ENCODE data around the gene TOR2A.

TOR2A gene

GRCh38 chr9:127694890-127695720, 40.0 kb downstream of the TOR2A start:
- Histone ChIP-seq H3K27ac (ENCODE audit: low read depth, low read length) (no peak overlapping the region), H3K79me2 (ENCODE audit: control insufficient read depth, insufficient read depth, low read length, unreplicated experiment) (no peaks in the 10 kb centered on the region), H2AFZ (ENCODE audit: low read length, unreplicated experiment) (no peak overlapping the region), H3K4me3 (ENCODE audit: low read depth, low read length) (no peak overlapping the region), H3K36me3 (ENCODE audit: insufficient read depth, low read length) (no peaks in the 10 kb centered on the region; the same call in 1 of the 2 replicates), H3K4me1 (ENCODE audit: control insufficient read depth, insufficient read depth, low read length, unreplicated experiment) (peaks cover 6% of the 10 kb centered on the region), H3K27me3 (ENCODE audit: insufficient read depth, low read length) (no peaks in the 10 kb centered on the region)

- Histone ChIP-seq H3K27me3 (ENCODE audit: insufficient read depth, low read length) (no peaks in the 10 kb centered on the region), H3K79me2 (ENCODE audit: control insufficient read depth, insufficient read depth, low read length, unreplicated experiment) (no peaks in the 10 kb centered on the region), H3K36me3 (ENCODE audit: insufficient read depth, low read length) (peaks cover 1% of the 10 kb centered on the region), H3K4me3 (ENCODE audit: low read depth, low read length) (no peak overlapping the region), H3K4me1 (ENCODE audit: control insufficient read depth, insufficient read depth, low read length, unreplicated experiment) (peaks cover 6% of the 10 kb centered on the region), H3K27ac (ENCODE audit: low read depth, low read length) (no peak overlapping the region), H2AFZ (ENCODE audit: low read length, unreplicated experiment) (no peak overlapping the region)
Observed at GRCh38 chr9:127693697-127694096, 41.4 kb downstream of the TOR2A start.

GRCh38 chr9:127693143-127693542, 42.0 kb downstream of the TOR2A start:
- no peak overlapping the region for H3K27ac ChIP-seq (ENCODE audit: low read depth, low read length)
- H2AFZ ChIP-seq (ENCODE audit: low read length, unreplicated experiment): no peak overlapping the region
- H3K79me2 ChIP-seq (ENCODE audit: control insufficient read depth, insufficient read depth, low read length, unreplicated experiment): no peaks in the 10 kb centered on the region
- no peaks in the 10 kb centered on the region for H3K27me3 ChIP-seq (ENCODE audit: insufficient read depth, low read length)
- no peak overlapping the region for H3K4me3 ChIP-seq (ENCODE audit: low read depth, low read length)
- H3K36me3 ChIP-seq (ENCODE audit: insufficient read depth, low read length): peaks cover 4% of the 10 kb centered on the region
- peaks cover 4% of the 10 kb centered on the region for H3K4me1 ChIP-seq (ENCODE audit: control insufficient read depth, insufficient read depth, low read length, unreplicated experiment)

GRCh38 chr9:127692071-127692470, 43.0 kb downstream of the TOR2A start:
- H2AFZ ChIP-seq (ENCODE audit: low read length, unreplicated experiment): no peak overlapping the region
- no peaks in the 10 kb centered on the region for H3K79me2 ChIP-seq (ENCODE audit: control insufficient read depth, insufficient read depth, low read length, unreplicated experiment)
- H3K4me1 ChIP-seq (ENCODE audit: control insufficient read depth, insufficient read depth, low read length, unreplicated experiment): peaks cover 4% of the 10 kb centered on the region
- H3K4me3 ChIP-seq (ENCODE audit: low read depth, low read length): no peak overlapping the region
- H3K27ac ChIP-seq (ENCODE audit: low read depth, low read length): no peak overlapping the region
- H3K27me3 ChIP-seq (ENCODE audit: insufficient read depth, low read length): no peaks in the 10 kb centered on the region
- peaks cover 4% of the 10 kb centered on the region for H3K36me3 ChIP-seq (ENCODE audit: insufficient read depth, low read length)

GRCh38 chr9:127690735-127691134, 44.4 kb downstream of the TOR2A start:
- H3K79me2 ChIP-seq (ENCODE audit: control insufficient read depth, insufficient read depth, low read length, unreplicated experiment): no peaks in the 10 kb centered on the region
- peaks cover 4% of the 10 kb centered on the region for H3K4me1 ChIP-seq (ENCODE audit: control insufficient read depth, insufficient read depth, low read length, unreplicated experiment)
- no peak overlapping the region for H3K27ac ChIP-seq (ENCODE audit: low read depth, low read length)
- peaks cover 9% of the 10 kb centered on the region for H3K36me3 ChIP-seq (ENCODE audit: insufficient read depth, low read length)
- H2AFZ ChIP-seq (ENCODE audit: low read length, unreplicated experiment): no peak overlapping the region
- no peaks in the 10 kb centered on the region for H3K27me3 ChIP-seq (ENCODE audit: insufficient read depth, low read length)
- H3K4me3 ChIP-seq (ENCODE audit: low read depth, low read length): no peak overlapping the region

- Histone ChIP-seq H2AFZ (ENCODE audit: low read length, unreplicated experiment) (no peak overlapping the region), H3K36me3 (ENCODE audit: insufficient read depth, low read length) (peaks cover 9% of the 10 kb centered on the region), H3K79me2 (ENCODE audit: control insufficient read depth, insufficient read depth, low read length, unreplicated experiment) (no peaks in the 10 kb centered on the region), H3K4me1 (ENCODE audit: control insufficient read depth, insufficient read depth, low read length, unreplicated experiment) (peaks cover 4% of the 10 kb centered on the region), H3K4me3 (ENCODE audit: low read depth, low read length) (no peak overlapping the region), H3K27ac (ENCODE audit: low read depth, low read length) (no peak overlapping the region), H3K27me3 (ENCODE audit: insufficient read depth, low read length) (no peaks in the 10 kb centered on the region)
Observed at GRCh38 chr9:127689329-127690000, 45.6 kb downstream of the TOR2A start.

GRCh38 chr9:127686461-127687393, 48.4 kb downstream of the TOR2A start:
- Histone ChIP-seq H3K36me3 (ENCODE audit: insufficient read depth, low read length) (peaks cover 13% of the 10 kb centered on the region), H3K79me2 (ENCODE audit: control insufficient read depth, insufficient read depth, low read length, unreplicated experiment) (no peaks in the 10 kb centered on the region), H3K4me1 (ENCODE audit: control insufficient read depth, insufficient read depth, low read length, unreplicated experiment) (peaks cover 10% of the 10 kb centered on the region), H3K27ac (ENCODE audit: low read depth, low read length) (no peak overlapping the region), H2AFZ (ENCODE audit: low read length, unreplicated experiment) (no peak overlapping the region), H3K4me3 (ENCODE audit: low read depth, low read length) (no peak overlapping the region), H3K27me3 (ENCODE audit: insufficient read depth, low read length) (no peaks in the 10 kb centered on the region)

- Histone ChIP-seq H3K27me3 (ENCODE audit: insufficient read depth, low read length) (no peaks in the 10 kb centered on the region), H2AFZ (ENCODE audit: low read length, unreplicated experiment) (no peak overlapping the region), H3K4me3 (ENCODE audit: low read depth, low read length) (no peak overlapping the region), H3K27ac (ENCODE audit: low read depth, low read length) (no peak overlapping the region), H3K36me3 (ENCODE audit: insufficient read depth, low read length) (peaks cover 13% of the 10 kb centered on the region), H3K4me1 (ENCODE audit: control insufficient read depth, insufficient read depth, low read length, unreplicated experiment) (peaks cover 10% of the 10 kb centered on the region), H3K79me2 (ENCODE audit: control insufficient read depth, insufficient read depth, low read length, unreplicated experiment) (no peaks in the 10 kb centered on the region)
Observed at GRCh38 chr9:127684576-127684975, 50.5 kb downstream of the TOR2A start.

- H3K36me3 ChIP-seq (ENCODE audit: insufficient read depth, low read length): peaks cover 12% of the 10 kb centered on the region
- H3K27me3 ChIP-seq (ENCODE audit: insufficient read depth, low read length): no peaks in the 10 kb centered on the region
Observed at GRCh38 chr9:127683723-127684122, 51.4 kb downstream of the TOR2A start.

GRCh38 chr9:127682351-127683136, 52.5 kb downstream of the TOR2A start:
- Histone ChIP-seq H3K79me2 (ENCODE audit: control insufficient read depth, insufficient read depth, low read length, unreplicated experiment) (no peaks in the 10 kb centered on the region), H3K27me3 (ENCODE audit: insufficient read depth, low read length) (no peaks in the 10 kb centered on the region), H3K4me1 (ENCODE audit: control insufficient read depth, insufficient read depth, low read length, unreplicated experiment) (peaks cover 10% of the 10 kb centered on the region), H3K36me3 (ENCODE audit: insufficient read depth, low read length) (peaks cover 12% of the 10 kb centered on the region; the same call in 1 of the 2 replicates), H2AFZ (ENCODE audit: low read length, unreplicated experiment) (no peak overlapping the region), H3K4me3 (ENCODE audit: low read depth, low read length) (no peak overlapping the region), H3K27ac (ENCODE audit: low read depth, low read length) (no peak overlapping the region)

More at GRCh38 chr9:127683723-127684122, 51.4 kb downstream of the TOR2A start:
- Histone ChIP-seq H3K4me1 (ENCODE audit: control insufficient read depth, insufficient read depth, low read length, unreplicated experiment) (peaks cover 10% of the 10 kb centered on the region), H2AFZ (ENCODE audit: low read length, unreplicated experiment) (no peak overlapping the region), H3K4me3 (ENCODE audit: low read depth, low read length) (no peak overlapping the region), H3K27ac (ENCODE audit: low read depth, low read length) (no peak overlapping the region), H3K79me2 (ENCODE audit: control insufficient read depth, insufficient read depth, low read length, unreplicated experiment) (no peaks in the 10 kb centered on the region)
